ENCODE data around the gene ANO2.

The ANO2 gene

DNA sequence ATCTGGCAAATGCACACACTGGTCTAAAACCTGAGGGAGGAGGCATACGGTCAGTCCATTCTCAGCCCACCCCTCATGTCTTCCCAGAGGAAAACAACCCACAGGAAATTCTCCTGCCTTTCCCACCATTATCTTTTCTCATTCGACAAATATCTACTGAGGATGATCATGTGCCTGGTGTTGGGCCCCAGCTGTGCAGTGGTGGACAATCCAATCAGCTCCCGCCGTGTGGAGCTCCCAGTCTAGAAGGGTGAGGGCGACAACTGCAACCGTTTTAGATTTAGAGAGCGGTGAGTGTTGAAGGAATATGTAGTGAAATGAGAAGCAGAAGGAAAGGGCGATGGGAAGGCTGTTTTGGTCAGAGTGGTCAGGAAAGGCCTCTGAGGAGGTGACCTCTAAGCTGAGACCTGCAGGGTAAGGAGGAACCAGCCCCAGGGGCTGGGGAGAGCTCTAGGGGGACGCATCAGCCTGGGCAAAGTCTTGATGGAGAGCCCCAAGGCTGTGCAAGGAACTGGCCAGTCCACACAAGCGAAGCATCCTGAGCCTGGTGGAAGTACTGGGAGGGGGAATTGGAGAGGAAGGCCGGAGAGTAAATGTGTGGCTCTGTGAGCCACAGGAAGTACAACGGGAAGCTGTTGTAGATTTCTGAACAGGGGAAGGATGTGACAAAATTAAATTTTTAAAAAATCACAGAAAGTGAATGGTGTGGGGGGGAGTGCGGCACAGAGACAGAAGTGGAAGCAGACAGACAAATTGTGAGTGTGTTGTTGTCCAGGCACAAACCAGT lies 320.4 kb downstream of the ANO2 start:
- no peak overlapping the region for H3K4me2 ChIP-seq (ENCODE audit: low read length)
- TF ChIP-seq EZH2phosphoT487 (IDR thresholded peaks at IDR 0.05; ENCODE audit: borderline replicate concordance, low read length), result no peak
- TF ChIP-seq, protein P1, sequence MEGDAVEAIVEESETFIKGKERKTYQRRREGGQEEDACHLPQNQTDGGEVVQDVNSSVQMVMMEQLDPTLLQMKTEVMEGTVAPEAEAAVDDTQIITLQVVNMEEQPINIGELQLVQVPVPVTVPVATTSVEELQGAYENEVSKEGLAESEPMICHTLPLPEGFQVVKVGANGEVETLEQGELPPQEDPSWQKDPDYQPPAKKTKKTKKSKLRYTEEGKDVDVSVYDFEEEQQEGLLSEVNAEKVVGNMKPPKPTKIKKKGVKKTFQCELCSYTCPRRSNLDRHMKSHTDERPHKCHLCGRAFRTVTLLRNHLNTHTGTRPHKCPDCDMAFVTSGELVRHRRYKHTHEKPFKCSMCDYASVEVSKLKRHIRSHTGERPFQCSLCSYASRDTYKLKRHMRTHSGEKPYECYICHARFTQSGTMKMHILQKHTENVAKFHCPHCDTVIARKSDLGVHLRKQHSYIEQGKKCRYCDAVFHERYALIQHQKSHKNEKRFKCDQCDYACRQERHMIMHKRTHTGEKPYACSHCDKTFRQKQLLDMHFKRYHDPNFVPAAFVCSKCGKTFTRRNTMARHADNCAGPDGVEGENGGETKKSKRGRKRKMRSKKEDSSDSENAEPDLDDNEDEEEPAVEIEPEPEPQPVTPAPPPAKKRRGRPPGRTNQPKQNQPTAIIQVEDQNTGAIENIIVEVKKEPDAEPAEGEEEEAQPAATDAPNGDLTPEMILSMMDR (IDR thresholded peaks at IDR 0.05; ENCODE audit: low read depth, low read length, poor library complexity, severe bottlenecking), result no peak
- no peaks in the 10 kb centered on the region for H3K79me2 ChIP-seq (ENCODE audit: control insufficient read depth, low read length)
- no peak overlapping the region for H3K4me3 ChIP-seq (ENCODE audit: low read length)
- no peaks in the 10 kb centered on the region for H3K9me3 ChIP-seq (ENCODE audit: control insufficient read depth, insufficient read depth, low read length)
- no peaks in the 10 kb centered on the region for H3K4me1 ChIP-seq (ENCODE audit: control insufficient read depth, low read length)
- H3K27me3 ChIP-seq (ENCODE audit: control insufficient read depth, low read length), result no peaks in the 10 kb centered on the region; the same call in 1 of the 2 replicates
- no peaks in the 10 kb centered on the region for H3K9me2 ChIP-seq (replicated peaks; ENCODE audit: control insufficient read depth, low read length)
- H3F3A ChIP-seq (ENCODE audit: control insufficient read depth, insufficient read depth), result no peaks in the 10 kb centered on the region
- H4K20me1 ChIP-seq (ENCODE audit: control insufficient read depth, insufficient read depth, low read depth, low read length), result no peaks in the 10 kb centered on the region
- no peak overlapping the region for H3K27ac ChIP-seq (ENCODE audit: low read depth, low read length)
- no peaks in the 10 kb centered on the region for H3K36me3 ChIP-seq (ENCODE audit: control insufficient read depth, low read length)

DNA sequence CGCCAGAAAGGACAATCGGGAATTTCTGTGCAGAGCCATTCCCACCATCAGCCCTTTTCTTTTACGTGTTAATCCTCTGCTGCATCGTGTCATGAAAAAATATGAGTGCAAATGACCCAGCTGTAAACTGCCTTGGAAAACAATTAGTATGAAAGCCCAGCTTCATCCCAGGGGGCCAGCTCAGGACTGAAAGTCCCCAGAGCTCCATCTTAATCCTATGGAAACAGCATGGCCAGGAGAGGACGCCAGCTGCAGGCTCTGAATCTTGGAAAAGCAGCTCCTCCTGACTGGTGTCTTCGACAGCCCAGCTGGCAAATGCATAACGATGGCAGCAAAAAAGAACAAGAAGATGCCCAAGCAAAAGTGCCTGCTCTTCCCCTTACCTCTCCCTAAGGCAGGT lies 321.6 kb downstream of the ANO2 start:
- H3K9me3 ChIP-seq (ENCODE audit: control insufficient read depth, insufficient read depth, low read length), result no peaks in the 10 kb centered on the region
- no peak overlapping the region for H3K27ac ChIP-seq (ENCODE audit: low read depth, low read length)
- no peaks in the 10 kb centered on the region for H3F3A ChIP-seq (ENCODE audit: control insufficient read depth, insufficient read depth)
- no peak overlapping the region for H3K4me3 ChIP-seq (ENCODE audit: low read length)
- H3K9me2 ChIP-seq (replicated peaks; ENCODE audit: control insufficient read depth, low read length), result no peaks in the 10 kb centered on the region
- no peaks in the 10 kb centered on the region for H3K79me2 ChIP-seq (ENCODE audit: control insufficient read depth, low read length)
- H3K4me2 ChIP-seq (ENCODE audit: low read length), result no peak overlapping the region
- no peaks in the 10 kb centered on the region; the same call in 1 of the 2 replicates for H3K27me3 ChIP-seq (ENCODE audit: control insufficient read depth, low read length)
- TF ChIP-seq EZH2phosphoT487 (IDR thresholded peaks at IDR 0.05; ENCODE audit: borderline replicate concordance, low read length), result no peak
- no peaks in the 10 kb centered on the region for H3K36me3 ChIP-seq (ENCODE audit: control insufficient read depth, low read length)
- H3K4me1 ChIP-seq (ENCODE audit: control insufficient read depth, low read length), result no peaks in the 10 kb centered on the region
- no peaks in the 10 kb centered on the region for H4K20me1 ChIP-seq (ENCODE audit: control insufficient read depth, insufficient read depth, low read depth, low read length)

DNA sequence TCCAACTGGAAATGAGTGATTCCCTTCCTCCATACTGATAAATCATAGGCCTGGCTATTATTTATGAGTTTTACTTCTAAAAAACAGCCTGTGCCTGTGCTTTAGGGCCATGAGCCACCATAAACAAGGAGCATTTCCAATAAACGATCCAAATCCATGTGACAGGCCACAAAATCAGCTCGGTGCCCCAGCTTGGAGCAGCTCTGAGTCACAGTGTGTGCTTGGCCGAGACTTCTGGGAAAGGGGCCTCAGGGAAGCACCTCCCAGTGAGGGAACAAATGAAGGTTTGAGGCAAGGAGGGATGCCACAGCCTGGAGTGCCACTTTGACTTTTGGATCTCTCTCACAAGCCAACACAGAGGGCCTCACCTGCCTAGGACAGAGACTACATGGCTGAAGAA lies 322.8 kb downstream of the ANO2 start:
- Histone ChIP-seq H3K79me2 (ENCODE audit: control insufficient read depth, low read length) (no peaks in the 10 kb centered on the region), H3K4me1 (ENCODE audit: control insufficient read depth, low read length) (no peaks in the 10 kb centered on the region), H3F3A (ENCODE audit: control insufficient read depth, insufficient read depth) (no peaks in the 10 kb centered on the region), H3K4me2 (ENCODE audit: low read length) (no peak overlapping the region), H3K9me2 (replicated peaks; ENCODE audit: control insufficient read depth, low read length) (no peaks in the 10 kb centered on the region), H3K27me3 (ENCODE audit: control insufficient read depth, low read length) (no peaks in the 10 kb centered on the region; the same call in 1 of the 2 replicates), H3K27ac (ENCODE audit: low read depth, low read length) (no peak overlapping the region), H3K36me3 (ENCODE audit: control insufficient read depth, low read length) (no peaks in the 10 kb centered on the region), H4K20me1 (ENCODE audit: control insufficient read depth, insufficient read depth, low read depth, low read length) (no peaks in the 10 kb centered on the region), H3K9me3 (ENCODE audit: control insufficient read depth, insufficient read depth, low read length) (no peaks in the 10 kb centered on the region), H3K4me3 (ENCODE audit: low read length) (no peak overlapping the region)
- TF ChIP-seq, protein P1 (IDR thresholded peaks at IDR 0.05; ENCODE audit: low read depth, low read length, poor library complexity, severe bottlenecking), result no peak
- TF ChIP-seq EZH2phosphoT487 (IDR thresholded peaks at IDR 0.05; ENCODE audit: borderline replicate concordance, low read length), result no peak

DNA sequence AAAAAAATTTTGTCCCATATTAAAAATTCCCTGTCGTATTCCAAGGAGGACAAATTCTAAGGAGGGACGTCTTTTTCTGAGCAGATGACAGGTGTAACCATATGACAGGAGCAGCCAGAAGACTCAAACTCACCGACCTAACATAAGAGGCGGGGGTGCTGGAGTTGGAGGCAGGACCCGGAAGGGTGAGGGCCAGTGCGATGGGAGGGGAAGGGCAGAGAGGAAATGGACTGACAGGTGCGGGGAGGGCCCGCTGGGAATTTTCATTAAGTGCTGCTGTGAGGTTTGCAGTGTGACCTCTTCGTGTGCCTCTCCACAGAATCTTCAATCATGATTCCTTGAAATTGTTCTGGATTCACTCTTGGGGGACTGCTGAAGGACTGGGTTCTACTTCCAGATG lies 323.7 kb downstream of the ANO2 start:
- Histone ChIP-seq H3K4me3 (ENCODE audit: low read length) (no peak overlapping the region), H3K36me3 (ENCODE audit: control insufficient read depth, low read length) (no peaks in the 10 kb centered on the region), H3K4me2 (ENCODE audit: low read length) (no peak overlapping the region), H3K79me2 (ENCODE audit: control insufficient read depth, low read length) (no peaks in the 10 kb centered on the region), H3K4me1 (ENCODE audit: control insufficient read depth, low read length) (no peaks in the 10 kb centered on the region), H3K27me3 (ENCODE audit: control insufficient read depth, low read length) (no peaks in the 10 kb centered on the region; the same call in 1 of the 2 replicates), H4K20me1 (ENCODE audit: control insufficient read depth, insufficient read depth, low read depth, low read length) (no peaks in the 10 kb centered on the region), H3K27ac (ENCODE audit: low read depth, low read length) (no peak overlapping the region), H3F3A (ENCODE audit: control insufficient read depth, insufficient read depth) (no peaks in the 10 kb centered on the region), H3K9me2 (replicated peaks; ENCODE audit: control insufficient read depth, low read length) (no peaks in the 10 kb centered on the region), H3K9me3 (ENCODE audit: control insufficient read depth, insufficient read depth, low read length) (no peaks in the 10 kb centered on the region)
- no peak for TF ChIP-seq EZH2phosphoT487 (IDR thresholded peaks at IDR 0.05; ENCODE audit: borderline replicate concordance, low read length)
- TF ChIP-seq, protein P1 (IDR thresholded peaks at IDR 0.05; ENCODE audit: low read depth, low read length, poor library complexity, severe bottlenecking), result no peak

Data from DOHH2 (cell line).